ENCODE results near the gene LPIN1. TPM values are rescaled to one million over a fixed set of nuclear protein-coding genes. Genes with fewer than 3 reads are reported as not detected.

Gene LPIN1
- total and polyA plus RNA-seq, 2 of the 13 experiments (the other 11 are each of a cell fraction or from before 2014, with no cell fraction given) = 9.7 to 19.4 TPM

DNA sequence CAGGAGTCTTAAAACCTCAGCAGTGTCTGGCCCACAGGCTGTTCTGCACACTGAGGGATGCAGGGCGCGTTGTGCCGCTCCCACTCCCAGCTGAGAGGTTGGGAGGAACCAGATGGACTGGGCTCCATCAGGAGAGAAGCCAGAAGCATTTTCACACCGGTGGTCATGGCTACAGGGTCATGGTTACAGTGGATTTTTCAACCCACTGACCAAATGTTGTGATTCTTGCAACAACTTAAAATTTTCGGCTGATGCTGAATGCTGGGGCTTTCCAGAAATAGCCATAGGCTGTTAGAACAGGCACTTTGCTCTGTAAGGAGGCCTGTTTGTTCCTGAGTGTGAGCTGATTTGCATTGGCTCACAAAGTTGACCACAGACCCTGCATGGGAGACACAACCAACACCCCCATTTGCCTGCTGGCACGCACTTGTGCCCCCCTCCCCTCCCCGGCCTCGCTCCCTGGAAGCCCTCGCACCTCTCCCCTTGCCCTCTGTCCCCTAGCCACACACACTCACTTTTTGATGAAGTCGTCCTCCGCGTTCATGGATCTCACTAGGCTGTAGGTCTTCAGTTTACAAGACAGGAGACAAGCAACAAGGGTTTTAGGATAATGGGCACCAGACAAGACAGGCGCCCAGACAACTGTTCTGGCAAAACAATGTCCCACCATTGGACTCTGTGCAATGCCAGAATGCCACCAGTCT is 3.4 kb downstream of the LPIN1 start:
- no peak overlapping the region for H3K4me2 ChIP-seq (ENCODE audit: low read depth, low read length)
- 76% methylated on average over 10 of the region's 13 CpGs for WGBS (ENCODE audit: low lambda C conversion rate)
- intact Hi-C loops (cut with micrococcal nuclease; ENCODE audit: unreplicated experiment) (loop anchor here (10.0 kb wide), 1 partner anchor 1255 kb away; no protein-coding TSS in a partner anchor), in situ Hi-C loops (cut with HindIII; ENCODE audit: extremely low pct_ligation_motif_present, low pct_unique_long_range_greater_than_20kb) (no loop called here)
- H3K79me2 ChIP-seq (ENCODE audit: insufficient read depth, low read length) = peaks cover 47% of the 10 kb centered on the region
- FAIRE-seq (no peak), DNase-seq (ENCODE audit: low spot score) (no peak), ATAC-seq (no peak)
- H3K36me3 ChIP-seq (replicated peaks in 1 of 2; ENCODE audit: control insufficient read depth in 1 of 2, insufficient read depth in 2 of 2, low read length in 2 of 2) = no peaks in the 10 kb centered on the region
- ChIA-PET CTCF (ENCODE audit: low intra/inter-chr PET ratio, low total read pairs) (no interaction called here), POLR2A (no interaction called here)
- no peak overlapping the region for H3K27ac ChIP-seq (ENCODE audit: extremely low read length, insufficient read depth, low read length)
- H3K4me1 ChIP-seq (ENCODE audit: insufficient read depth, low read length) = peaks cover 40% of the 10 kb centered on the region
- H3K9ac ChIP-seq (ENCODE audit: insufficient read depth, low read depth, low read length) = no peak overlapping the region
- BruUV-seq (replicated peaks) = no TSS peak
- H2AFZ ChIP-seq (ENCODE audit: low read length) = no peak overlapping the region
- H3K4me3 ChIP-seq (replicated peaks in 1 of 3; ENCODE audit: insufficient read depth in 1 of 3, low read depth in 2 of 3, low read length in 3 of 3) = no peak overlapping the region
- TF ChIP-seq ZNF431 (CRISPR knock-in tag; IDR thresholded peaks at IDR 0.05; ENCODE audit: borderline replicate concordance, low read depth) (no peak), ZBTB7A (CRISPR knock-in tag; IDR thresholded peaks at IDR 0.05) (0 out of 2 replicates have a peak, but pooled peaks have one; percentile 1), THAP11 (CRISPR knock-in tag; IDR thresholded peaks at IDR 0.05) (no peak), TBL1XR1 (IDR thresholded peaks at IDR 0.05; ENCODE audit: borderline replicate concordance, low read length, partially characterized antibody) (no peak), RBM39 (IDR thresholded peaks at IDR 0.05; ENCODE audit: low read depth, low read length, poor library complexity, severe bottlenecking) (no peak)
- TF ChIP-seq, protein P1, sequence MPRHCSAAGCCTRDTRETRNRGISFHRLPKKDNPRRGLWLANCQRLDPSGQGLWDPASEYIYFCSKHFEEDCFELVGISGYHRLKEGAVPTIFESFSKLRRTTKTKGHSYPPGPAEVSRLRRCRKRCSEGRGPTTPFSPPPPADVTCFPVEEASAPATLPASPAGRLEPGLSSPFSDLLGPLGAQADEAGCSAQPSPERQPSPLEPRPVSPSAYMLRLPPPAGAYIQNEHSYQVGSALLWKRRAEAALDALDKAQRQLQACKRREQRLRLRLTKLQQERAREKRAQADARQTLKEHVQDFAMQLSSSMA (CRISPR knock-in tag; IDR thresholded peaks at IDR 0.05) = no peak
- no peaks in the 10 kb centered on the region; a peak in 1 of 5 replicates for H3K27me3 ChIP-seq (ENCODE audit: control insufficient read depth in 1 of 2, insufficient read depth in 2 of 2, low read length in 2 of 2)
- no peaks in the 10 kb centered on the region for H3K9me3 ChIP-seq (ENCODE audit: low read length)
- H4K20me1 ChIP-seq (ENCODE audit: insufficient read depth, low read length) = no peaks in the 10 kb centered on the region; the same call in 1 of the 2 replicates

DNA sequence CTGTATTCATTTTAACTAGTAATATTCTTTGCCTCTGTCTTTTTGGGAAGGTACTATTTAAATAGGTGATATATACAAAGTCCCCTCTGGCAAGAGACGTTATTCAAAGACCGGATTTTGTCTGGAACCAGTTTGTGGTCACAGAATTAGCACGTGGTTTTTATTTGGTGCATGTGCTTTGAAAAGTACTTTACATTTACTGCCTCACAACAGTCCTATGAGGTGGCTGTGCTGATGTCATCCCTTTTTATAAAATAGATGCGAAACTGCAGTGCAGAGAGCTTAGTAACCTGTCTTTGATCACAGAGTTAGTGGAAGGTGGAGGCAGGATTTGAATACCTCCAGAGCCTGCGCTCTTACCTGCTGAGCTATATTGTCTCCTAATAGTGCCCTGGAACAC is 4.0 kb downstream of the LPIN1 start:
- 93% methylated on average over 5 of the region's 5 CpGs for WGBS (ENCODE audit: low lambda C conversion rate)
- Histone ChIP-seq H3K79me2 (ENCODE audit: insufficient read depth, low read length) (peaks cover 47% of the 10 kb centered on the region), H3K9me3 (ENCODE audit: low read length) (no peaks in the 10 kb centered on the region), H3K4me1 (ENCODE audit: insufficient read depth, low read length) (peaks cover 34% of the 10 kb centered on the region), H3K4me3 (replicated peaks in 1 of 3; ENCODE audit: insufficient read depth in 1 of 3, low read depth in 2 of 3, low read length in 3 of 3) (no peak overlapping the region), H4K20me1 (ENCODE audit: insufficient read depth, low read length) (no peaks in the 10 kb centered on the region; the same call in 1 of the 2 replicates), H3K27ac (ENCODE audit: extremely low read length, insufficient read depth, low read length) (no peak overlapping the region), H3K4me2 (ENCODE audit: low read depth, low read length) (no peak overlapping the region), H3K9ac (ENCODE audit: insufficient read depth, low read depth, low read length) (no peak overlapping the region), H3K36me3 (replicated peaks in 1 of 2; ENCODE audit: control insufficient read depth in 1 of 2, insufficient read depth in 2 of 2, low read length in 2 of 2) (no peaks in the 10 kb centered on the region), H3K27me3 (ENCODE audit: control insufficient read depth in 1 of 2, insufficient read depth in 2 of 2, low read length in 2 of 2) (no peaks in the 10 kb centered on the region; a peak in 1 of 5 replicates), H2AFZ (ENCODE audit: low read length) (no peak overlapping the region)
- in situ Hi-C loops (cut with HindIII; ENCODE audit: extremely low pct_ligation_motif_present, low pct_unique_long_range_greater_than_20kb) = no loop called here
- ChIA-PET POLR2A (no interaction called here), CTCF (ENCODE audit: low intra/inter-chr PET ratio, low total read pairs) (no interaction called here)
- no TSS peak for BruUV-seq (replicated peaks)
- DNase-seq (ENCODE audit: low spot score) (no peak), FAIRE-seq (no peak), ATAC-seq (no peak)
- intact Hi-C loops (cut with micrococcal nuclease; ENCODE audit: unreplicated experiment) = no loop called here
- TF ChIP-seq TARDBP (CRISPR knock-in tag; IDR thresholded peaks at IDR 0.05) (no peak), YY1 (IDR thresholded peaks at IDR 0.05; ENCODE audit: insufficient read depth, insufficient replicate concordance, low read depth, low read length) (no peak), SYNCRIP (IDR thresholded peaks at IDR 0.05; ENCODE audit: insufficient read depth, low read depth, low read length) (no peak), ZNF367 (CRISPR knock-in tag; IDR thresholded peaks at IDR 0.05; ENCODE audit: borderline replicate concordance) (no peak)
- TF ChIP-seq, protein P2, sequence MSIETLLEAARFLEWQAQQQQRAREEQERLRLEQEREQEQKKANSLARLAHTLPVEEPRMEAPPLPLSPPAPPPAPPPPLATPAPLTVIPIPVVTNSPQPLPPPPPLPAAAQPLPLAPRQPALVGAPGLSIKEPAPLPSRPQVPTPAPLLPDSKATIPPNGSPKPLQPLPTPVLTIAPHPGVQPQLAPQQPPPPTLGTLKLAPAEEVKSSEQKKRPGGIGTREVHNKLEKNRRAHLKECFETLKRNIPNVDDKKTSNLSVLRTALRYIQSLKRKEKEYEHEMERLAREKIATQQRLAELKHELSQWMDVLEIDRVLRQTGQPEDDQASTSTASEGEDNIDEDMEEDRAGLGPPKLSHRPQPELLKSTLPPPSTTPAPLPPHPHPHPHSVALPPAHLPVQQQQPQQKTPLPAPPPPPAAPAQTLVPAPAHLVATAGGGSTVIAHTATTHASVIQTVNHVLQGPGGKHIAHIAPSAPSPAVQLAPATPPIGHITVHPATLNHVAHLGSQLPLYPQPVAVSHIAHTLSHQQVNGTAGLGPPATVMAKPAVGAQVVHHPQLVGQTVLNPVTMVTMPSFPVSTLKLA (IDR thresholded peaks at IDR 0.05) = peak; percentile 90
